Measurements from ENCODE around the gene CLRN2. TPM values are rescaled to one million over a fixed set of nuclear protein-coding genes. Genes with fewer than 3 reads are reported as not detected.
"Not testable (repeated sequence)": the region's sequence is repeated elsewhere in the genome, so short reads cannot be mapped to it uniquely, and the experiment has no call there.

Gene CLRN2
- total RNA-seq, 1 donor from 2014 or later: not detected

GRCh38 chr4:17561195-17561909, 46.4 kb downstream of the CLRN2 start:
- TF ChIP-seq, protein P1, sequence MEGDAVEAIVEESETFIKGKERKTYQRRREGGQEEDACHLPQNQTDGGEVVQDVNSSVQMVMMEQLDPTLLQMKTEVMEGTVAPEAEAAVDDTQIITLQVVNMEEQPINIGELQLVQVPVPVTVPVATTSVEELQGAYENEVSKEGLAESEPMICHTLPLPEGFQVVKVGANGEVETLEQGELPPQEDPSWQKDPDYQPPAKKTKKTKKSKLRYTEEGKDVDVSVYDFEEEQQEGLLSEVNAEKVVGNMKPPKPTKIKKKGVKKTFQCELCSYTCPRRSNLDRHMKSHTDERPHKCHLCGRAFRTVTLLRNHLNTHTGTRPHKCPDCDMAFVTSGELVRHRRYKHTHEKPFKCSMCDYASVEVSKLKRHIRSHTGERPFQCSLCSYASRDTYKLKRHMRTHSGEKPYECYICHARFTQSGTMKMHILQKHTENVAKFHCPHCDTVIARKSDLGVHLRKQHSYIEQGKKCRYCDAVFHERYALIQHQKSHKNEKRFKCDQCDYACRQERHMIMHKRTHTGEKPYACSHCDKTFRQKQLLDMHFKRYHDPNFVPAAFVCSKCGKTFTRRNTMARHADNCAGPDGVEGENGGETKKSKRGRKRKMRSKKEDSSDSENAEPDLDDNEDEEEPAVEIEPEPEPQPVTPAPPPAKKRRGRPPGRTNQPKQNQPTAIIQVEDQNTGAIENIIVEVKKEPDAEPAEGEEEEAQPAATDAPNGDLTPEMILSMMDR (IDR thresholded peaks at IDR 0.05): no peak
- Mint-ChIP-seq H3K36me3 (ENCODE audit: low read depth) (no peaks in the 10 kb centered on the region), H3K27ac (ENCODE audit: unreplicated experiment) (no peak overlapping the region), H3K27me3 (ENCODE audit: low read depth) (peaks cover 3% of the 10 kb centered on the region), H3K9me3 (ENCODE audit: low read depth) (no peaks in the 10 kb centered on the region), H3K4me1 (ENCODE audit: low read depth) (peaks cover 5% of the 10 kb centered on the region), H3K4me3 (ENCODE audit: unreplicated experiment) (no peak overlapping the region)
- no peak for DNase-seq (ENCODE audit: low spot score)

DNA sequence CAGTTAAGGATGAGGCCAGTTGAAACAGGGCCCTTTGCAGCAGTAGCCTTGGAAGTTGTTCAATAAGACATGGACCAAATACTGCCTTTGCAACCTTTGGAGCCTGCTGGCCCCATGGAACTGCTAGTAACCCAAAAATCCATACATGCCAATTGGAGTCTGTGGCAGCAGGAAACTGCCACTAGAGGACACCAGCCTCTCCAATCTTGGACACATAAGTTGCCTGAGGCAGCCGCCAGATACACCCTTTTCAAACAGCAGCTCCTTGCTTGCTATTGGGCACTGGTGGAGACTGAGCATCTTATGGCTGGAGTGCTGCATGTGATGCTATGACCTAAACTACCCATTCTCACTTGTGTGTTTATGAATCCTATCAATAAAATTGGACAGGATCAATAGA, 47.2 kb downstream of the CLRN2 start:
- Mint-ChIP-seq H3K4me1 (ENCODE audit: low read depth) (peaks cover 5% of the 10 kb centered on the region), H3K9me3 (ENCODE audit: low read depth) (no peaks in the 10 kb centered on the region), H3K27ac (ENCODE audit: unreplicated experiment) (no peak overlapping the region), H3K36me3 (ENCODE audit: low read depth) (no peaks in the 10 kb centered on the region), H3K27me3 (ENCODE audit: low read depth) (no peaks in the 10 kb centered on the region), H3K4me3 (ENCODE audit: unreplicated experiment) (no peak overlapping the region)
- no peak for DNase-seq (ENCODE audit: low spot score)
- TF ChIP-seq, protein P1 (IDR thresholded peaks at IDR 0.05): no peak

- no peak overlapping the region for H3K4me3 Mint-ChIP-seq (ENCODE audit: unreplicated experiment)
- peaks cover 5% of the 10 kb centered on the region for H3K4me1 Mint-ChIP-seq (ENCODE audit: low read depth)
- TF ChIP-seq, protein P1 (IDR thresholded peaks at IDR 0.05): no peak
- no peak overlapping the region for H3K27ac Mint-ChIP-seq (ENCODE audit: unreplicated experiment)
- no peaks in the 10 kb centered on the region for H3K27me3 Mint-ChIP-seq (ENCODE audit: low read depth)
- no peaks in the 10 kb centered on the region for H3K36me3 Mint-ChIP-seq (ENCODE audit: low read depth)
- no peaks in the 10 kb centered on the region for H3K9me3 Mint-ChIP-seq (ENCODE audit: low read depth)
- DNase-seq (ENCODE audit: low spot score): no peak
Observed at GRCh38 chr4:17565846-17566245, 50.9 kb downstream of the CLRN2 start.

DNA sequence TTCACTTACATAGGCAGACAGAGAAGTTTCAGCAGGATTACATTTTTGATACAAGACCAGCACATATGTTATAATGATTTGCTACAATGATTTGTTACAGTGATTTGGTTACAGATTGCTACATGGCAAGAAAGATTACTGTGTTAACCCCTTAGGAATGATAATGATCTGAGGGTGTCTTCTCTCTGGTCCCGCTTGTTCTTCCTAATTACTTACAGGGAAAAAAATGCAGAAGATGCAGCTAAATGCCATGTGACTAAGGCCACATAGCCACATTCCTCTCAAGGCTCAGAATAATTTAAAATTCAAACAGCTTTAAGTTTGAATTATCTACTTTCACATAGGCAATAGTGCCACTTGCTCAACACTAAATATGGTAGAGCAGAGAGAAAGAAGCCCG, 52.3 kb downstream of the CLRN2 start:
- H3K9me3 Mint-ChIP-seq (ENCODE audit: low read depth): no peaks in the 10 kb centered on the region
- H3K4me1 Mint-ChIP-seq (ENCODE audit: low read depth): no peaks in the 10 kb centered on the region
- DNase-seq (ENCODE audit: low spot score): no peak
- TF ChIP-seq, protein P1 (IDR thresholded peaks at IDR 0.05): no peak
- H3K4me3 Mint-ChIP-seq (ENCODE audit: unreplicated experiment): no peak overlapping the region
- no peak overlapping the region for H3K27ac Mint-ChIP-seq (ENCODE audit: unreplicated experiment)
- no peaks in the 10 kb centered on the region for H3K27me3 Mint-ChIP-seq (ENCODE audit: low read depth)
- no peaks in the 10 kb centered on the region for H3K36me3 Mint-ChIP-seq (ENCODE audit: low read depth)

DNA sequence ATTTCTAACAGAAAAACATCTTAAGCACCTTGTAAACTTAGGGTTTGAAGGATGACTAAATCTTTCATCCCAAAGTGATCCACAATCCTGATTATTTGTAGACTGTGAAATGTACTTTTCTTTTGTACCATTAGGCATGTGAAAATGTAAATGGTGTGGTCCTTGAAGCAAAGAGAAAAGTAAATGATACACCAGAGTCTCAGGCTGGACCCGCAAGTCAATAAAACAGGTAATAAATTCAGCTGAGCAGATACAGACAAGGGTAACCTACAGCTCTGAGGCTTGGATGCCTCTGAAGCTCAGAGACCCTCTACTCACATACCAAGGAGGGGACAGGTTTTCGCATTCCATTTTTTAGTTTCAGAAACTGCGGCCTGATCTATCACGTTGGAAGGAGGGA, 59.2 kb downstream of the CLRN2 start:
- TF ChIP-seq, protein P1 (IDR thresholded peaks at IDR 0.05): no peak
- H3K9me3 Mint-ChIP-seq (ENCODE audit: low read depth): no peaks in the 10 kb centered on the region
- peaks cover 16% of the 10 kb centered on the region for H3K4me1 Mint-ChIP-seq (ENCODE audit: low read depth)
- no peak for DNase-seq (ENCODE audit: low spot score)
- H3K27me3 Mint-ChIP-seq (ENCODE audit: low read depth): no peaks in the 10 kb centered on the region
- H3K36me3 Mint-ChIP-seq (ENCODE audit: low read depth): no peaks in the 10 kb centered on the region
- no peak overlapping the region for H3K27ac Mint-ChIP-seq (ENCODE audit: unreplicated experiment)
- H3K4me3 Mint-ChIP-seq (ENCODE audit: unreplicated experiment): no peak overlapping the region

GRCh38 chr4:17575177-17575576, 60.2 kb downstream of the CLRN2 start:
- DNase-seq (ENCODE audit: low spot score); H3K4me3 Mint-ChIP-seq (ENCODE audit: unreplicated experiment); H3K9me3 Mint-ChIP-seq (ENCODE audit: low read depth); H3K27ac Mint-ChIP-seq (ENCODE audit: unreplicated experiment); H3K36me3 Mint-ChIP-seq (ENCODE audit: low read depth); H3K27me3 Mint-ChIP-seq (ENCODE audit: low read depth): not testable (repeated sequence)
- peaks cover 16% of the 10 kb centered on the region for H3K4me1 Mint-ChIP-seq (ENCODE audit: low read depth)

Measured in chondrocyte (in vitro differentiated cells).